ENCODE measurements around the gene SNAPC3.
"Not testable (repeated sequence)": the region's sequence is repeated elsewhere in the genome, so short reads cannot be mapped to it uniquely, and the experiment has no call there.

Gene SNAPC3

GRCh38 chr9:15423231-15423985, 732 bp downstream of the SNAPC3 start:
- peak; percentile 30 for DNase-seq (ENCODE audit: low spot score)

- DNase-seq (ENCODE audit: low spot score) = no peak
Observed at GRCh38 chr9:15426019-15426418, 3.3 kb downstream of the SNAPC3 start.

- DNase-seq (ENCODE audit: low spot score) = not testable (repeated sequence)
Observed at GRCh38 chr9:15427702-15428101, 5.0 kb downstream of the SNAPC3 start.

GRCh38 chr9:15430920-15431844, 8.5 kb downstream of the SNAPC3 start:
- DNase-seq (ENCODE audit: low spot score) = no peak

DNA sequence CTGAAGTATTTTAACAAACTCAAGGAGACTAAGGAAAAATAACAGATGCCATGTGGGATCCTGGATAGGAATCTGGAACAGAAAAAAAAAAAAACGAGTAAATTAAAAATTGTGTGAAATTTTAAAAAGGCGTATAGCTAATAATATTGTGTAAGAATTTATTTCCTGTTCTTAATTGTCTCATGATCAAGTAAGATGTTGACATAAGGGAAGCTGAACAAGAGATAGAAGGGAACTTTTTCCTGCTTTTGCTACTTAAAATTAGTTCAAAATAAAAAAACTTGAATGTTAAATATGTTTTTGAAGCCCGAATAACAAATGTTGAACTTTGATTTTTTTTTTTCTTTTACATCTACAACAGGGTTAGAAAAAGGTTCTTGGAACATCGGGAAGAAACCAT, 10.5 kb downstream of the SNAPC3 start:
- DNase-seq (ENCODE audit: low spot score) = no peak

DNA sequence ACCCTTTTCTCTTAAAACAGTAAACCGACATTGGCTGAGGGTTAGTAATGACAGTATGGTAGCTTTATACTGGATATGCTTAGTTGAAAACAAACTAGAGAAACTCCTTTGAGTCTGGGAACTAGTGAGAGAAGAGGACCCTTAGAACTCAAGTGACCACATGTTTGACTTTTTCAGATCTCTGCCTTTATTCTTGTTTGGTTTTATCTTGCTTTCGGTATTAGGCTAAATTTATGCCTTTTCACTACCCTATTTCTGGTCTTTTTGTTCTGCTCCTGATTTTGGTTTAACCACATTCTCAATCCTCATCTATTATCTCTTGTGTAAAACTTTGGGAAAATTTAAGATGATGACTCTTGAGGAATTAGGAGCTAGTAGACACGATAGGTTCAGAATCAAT, 11.0 kb downstream of the SNAPC3 start:
- no peak for DNase-seq (ENCODE audit: low spot score)

GRCh38 chr9:15438891-15439290, 16.2 kb downstream of the SNAPC3 start:
- DNase-seq (ENCODE audit: low spot score) = no peak

DNA sequence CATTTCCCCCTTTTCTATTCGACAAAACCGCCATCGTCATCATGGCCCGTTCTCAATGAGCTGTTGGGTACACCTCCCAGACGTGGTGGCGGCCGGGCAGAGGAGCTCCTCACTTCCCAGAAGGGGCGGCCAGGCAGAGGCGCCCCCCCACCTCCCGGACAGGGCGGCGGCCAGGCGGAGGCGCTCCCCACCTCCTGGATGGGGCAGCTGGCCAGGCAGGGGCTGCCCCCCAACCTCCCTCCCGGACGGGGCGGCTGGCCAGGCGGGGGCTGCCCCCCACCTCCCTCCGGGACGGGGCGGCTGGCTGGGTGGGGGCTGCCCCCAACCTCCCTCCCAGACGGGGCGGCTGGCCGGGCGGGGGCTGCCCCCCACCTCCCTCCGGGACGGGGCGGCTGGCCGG, 19.2 kb downstream of the SNAPC3 start:
- DNase-seq (ENCODE audit: low spot score) = not testable (repeated sequence)

GRCh38 chr9:15442264-15442663, 19.6 kb downstream of the SNAPC3 start:
- not testable (repeated sequence) for DNase-seq (ENCODE audit: low spot score)

DNA sequence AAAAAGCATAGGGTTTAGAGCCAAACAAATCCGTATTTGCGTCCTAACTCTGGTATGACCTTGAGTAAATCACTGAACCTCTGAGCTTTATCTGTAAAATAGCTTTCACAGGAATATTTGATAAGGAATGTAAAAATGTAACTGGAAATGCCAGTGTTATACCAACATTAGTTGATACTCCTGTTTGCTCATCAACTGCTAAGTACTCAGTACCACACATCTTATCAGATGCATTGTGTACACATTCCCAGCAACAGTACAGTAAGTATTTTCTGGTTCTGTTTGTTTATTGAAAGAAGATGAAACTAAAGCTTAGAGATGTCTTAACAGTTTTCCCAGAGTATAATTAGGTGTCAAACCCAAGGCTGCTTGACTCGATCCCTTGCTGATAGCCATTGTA, 21.5 kb downstream of the SNAPC3 start:
- no peak for DNase-seq (ENCODE audit: low spot score)

DNA sequence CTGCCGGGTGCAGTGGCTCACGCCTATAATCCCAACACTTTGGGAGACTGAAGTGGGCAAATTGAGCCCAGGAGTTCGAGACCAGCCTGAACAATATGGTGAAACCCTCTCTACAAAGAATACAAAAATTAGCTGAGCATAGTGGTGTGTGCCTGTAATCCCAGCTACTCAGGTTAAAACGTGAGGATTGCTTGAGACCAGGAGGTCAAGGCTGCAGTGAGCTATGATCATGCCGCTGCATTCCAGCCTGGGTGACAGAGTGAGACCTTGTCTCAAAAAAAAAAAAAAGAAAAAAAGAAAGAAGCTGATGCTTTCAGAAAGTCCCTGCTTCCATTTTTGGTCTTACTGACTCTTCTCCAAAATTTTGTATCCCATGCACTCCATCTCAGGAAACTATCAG, 31.3 kb downstream of the SNAPC3 start:
- DNase-seq (ENCODE audit: low spot score) = no peak

GRCh38 chr9:15461056-15461455, 38.4 kb downstream of the SNAPC3 start:
- no peak for DNase-seq (ENCODE audit: low spot score)

DNA sequence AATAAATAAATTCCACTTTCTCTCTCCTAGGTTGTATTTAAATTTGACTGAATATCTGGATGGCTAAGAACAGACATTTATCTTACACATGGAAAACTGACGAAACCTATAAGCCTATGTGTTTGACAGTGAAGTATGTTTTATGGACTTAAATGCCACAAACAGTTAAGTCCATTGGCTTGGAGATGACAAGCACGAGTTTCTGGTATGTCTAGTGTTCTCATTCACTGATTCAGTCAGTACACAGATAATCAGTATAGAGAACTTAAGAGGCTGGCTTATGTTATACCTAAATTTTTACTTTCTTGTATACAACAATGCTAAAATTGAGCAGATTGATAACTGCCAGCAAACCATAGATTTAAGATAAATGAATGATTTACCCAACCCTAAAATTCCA, 38.9 kb downstream of the SNAPC3 start:
- DNase-seq (ENCODE audit: low spot score) = no peak

DNA sequence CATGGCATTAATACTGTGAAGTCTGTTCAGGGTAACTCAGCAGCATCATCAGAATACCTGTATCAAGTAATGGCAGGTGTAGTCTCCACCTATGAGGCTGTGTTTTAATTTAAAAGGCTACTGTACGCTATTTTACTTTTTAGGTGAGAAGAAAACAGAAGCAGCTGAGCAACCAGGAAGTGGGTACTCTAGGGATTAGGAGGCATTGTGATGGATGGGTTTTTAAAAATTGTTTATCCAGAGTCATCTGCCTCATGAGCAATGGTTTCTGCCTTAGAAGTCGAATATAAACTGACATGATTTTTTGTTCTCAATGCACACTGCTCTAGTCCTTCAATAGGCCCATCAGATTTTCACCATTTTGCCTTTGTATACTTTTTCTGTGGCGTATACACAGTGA, 45.5 kb downstream of the SNAPC3 start:
- DNase-seq (ENCODE audit: low spot score) = no peak

- DNase-seq (ENCODE audit: low spot score) = no peak
Observed at GRCh38 chr9:15469406-15469805, 46.7 kb downstream of the SNAPC3 start.

- DNase-seq (ENCODE audit: low spot score) = no peak
Observed at GRCh38 chr9:15469862-15470261, 47.2 kb downstream of the SNAPC3 start.

DNA sequence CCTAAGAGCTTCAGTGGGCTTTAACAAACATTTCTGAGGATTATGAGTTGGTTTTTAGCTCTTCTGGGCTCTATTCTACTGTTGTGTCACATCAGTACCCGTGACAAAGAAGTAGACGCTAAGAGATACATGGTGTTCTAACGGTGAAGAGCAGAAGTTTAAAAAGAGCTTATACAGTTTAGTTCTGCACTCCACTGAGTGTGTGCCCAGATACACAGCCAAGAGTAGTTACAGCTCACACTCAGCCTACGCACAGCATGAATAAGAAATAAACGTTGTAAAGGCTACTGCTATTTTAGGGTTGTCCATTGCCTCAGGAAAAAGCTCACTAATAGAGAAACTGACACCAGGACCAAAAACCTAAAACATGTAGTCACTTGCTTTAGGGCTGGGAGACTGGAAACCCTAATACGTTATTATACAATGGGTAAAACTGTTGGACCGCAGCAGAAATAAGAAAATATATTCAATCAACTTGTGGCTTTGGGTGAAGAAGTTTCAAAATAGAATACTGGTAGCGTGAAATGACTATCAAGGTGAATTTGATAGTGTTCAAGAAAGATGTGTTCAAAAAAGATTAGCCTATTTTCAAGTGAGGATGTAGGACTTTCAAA, 53.4 kb downstream of the SNAPC3 start:
- DNase-seq (ENCODE audit: low spot score) = no peak

DNA sequence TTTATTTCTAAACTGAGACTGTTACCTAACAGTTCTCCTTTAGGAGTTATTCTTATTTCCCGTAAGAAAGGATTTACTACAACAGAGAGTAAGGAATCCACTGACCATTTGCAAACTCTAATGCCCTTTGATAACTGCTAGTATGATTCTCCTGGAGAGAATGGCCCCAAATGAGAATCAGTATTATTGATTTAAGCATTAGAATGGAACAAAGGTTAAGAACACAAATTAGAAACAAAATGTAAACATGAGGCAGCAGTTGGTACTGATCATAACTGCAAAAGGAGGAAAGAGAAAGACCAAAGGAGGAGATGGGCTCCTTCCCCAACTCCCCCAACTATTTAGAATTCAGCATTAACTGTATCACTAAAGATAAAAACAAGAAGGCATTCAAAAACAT, 57.4 kb downstream of the SNAPC3 start:
- no peak for DNase-seq (ENCODE audit: low spot score)

GRCh38 chr9:15482146-15482545, 59.5 kb downstream of the SNAPC3 start:
- no peak for DNase-seq (ENCODE audit: low spot score)

- no peak for DNase-seq (ENCODE audit: low spot score)
Observed at GRCh38 chr9:15484802-15485201, 62.1 kb downstream of the SNAPC3 start.

GRCh38 chr9:15485836-15486666, 63.4 kb downstream of the SNAPC3 start:
- no peak for DNase-seq (ENCODE audit: low spot score)

DNA sequence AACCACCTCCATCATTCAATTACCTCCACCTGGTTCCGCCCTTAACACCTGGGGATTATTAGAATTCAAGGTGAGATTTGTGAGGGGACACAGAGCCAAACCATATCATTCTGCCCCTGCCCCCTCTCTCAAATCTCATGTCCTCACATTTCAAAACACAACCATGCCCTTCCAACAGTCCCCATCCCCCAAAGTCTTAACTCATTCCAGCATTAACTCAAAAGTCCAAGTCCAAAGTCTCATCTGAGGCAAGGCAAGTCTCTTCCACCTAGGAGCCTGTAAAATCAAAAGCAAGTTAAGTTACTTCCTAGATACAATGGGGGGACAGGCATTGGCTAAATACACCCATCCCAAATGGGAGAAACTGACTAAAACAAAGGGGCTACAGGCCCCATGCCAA, 69.3 kb downstream of the SNAPC3 start:
- no peak for DNase-seq (ENCODE audit: low spot score)
